Neural cell (in vitro differentiated cells): ENCODE results near the gene FAAH. TPM values are rescaled to one million over a fixed set of nuclear protein-coding genes. Genes with fewer than 3 reads are reported as not detected.

Experiments used
- H2AFZ ChIP-seq: fragments of 200-600, 300-800 bp; sonication (generic), shearing (Covaris generic); 2 replicates; pipeline ENCODE4 v1.6.0; 2014; ENCODE audit warnings: low read depth, mild to moderate bottlenecking, antibody characterized with exemption, low read length, moderate library complexity
- H3F3A ChIP-seq: fragments of 200-600 bp; shearing (Covaris generic); 2 replicates; pipeline ENCODE4 v1.6.1; 2016; ENCODE audit warnings: mild to moderate bottlenecking, moderate library complexity, mixed read lengths, antibody characterized with exemption, low read length; ENCODE audit not compliant: insufficient read depth, poor library complexity, severe bottlenecking
- H3K27ac ChIP-seq: fragments of 200-600, 300-800 bp; sonication (generic), shearing (Covaris generic); 2 replicates; pipeline ENCODE4 v1.5.1; 2014; ENCODE audit warnings: mild to moderate bottlenecking, low read length, moderate library complexity
- H3K27me3 ChIP-seq: fragments of 300-800, 200-600 bp; sonication (generic), shearing (Covaris generic); 2 replicates; pipeline ENCODE4 v1.6.0; 2014; ENCODE audit warnings: mild to moderate bottlenecking, low read depth, low read length, moderate library complexity; ENCODE audit not compliant: insufficient read depth
- H3K36me3 ChIP-seq: fragments of 300-800, 200-600 bp; sonication (generic), shearing (Covaris generic); 2 replicates; pipeline ENCODE4 v1.5.1; 2014; ENCODE audit warnings: mild to moderate bottlenecking, antibody characterized with exemption, low read length, moderate library complexity; ENCODE audit not compliant: insufficient read depth
- H3K4me2 ChIP-seq: fragments of 300-800, 200-600 bp; sonication (generic), shearing (Covaris generic); 2 replicates; pipeline ENCODE4 v1.6.0; 2014; ENCODE audit warnings: mild to moderate bottlenecking, low read length
- H3K4me3 ChIP-seq: fragments of 300-800, 200-600 bp; sonication (generic), shearing (Covaris generic); 2 replicates; pipeline ENCODE4 v1.5.1; 2014; ENCODE audit warnings: mild to moderate bottlenecking, low read length, moderate library complexity
- H3K79me2 ChIP-seq: fragments of 200-600 bp; shearing (Covaris generic); replicated peaks from 2 replicates; pipeline ENCODE4 v1.6.0; 2014; ENCODE audit warnings: mild to moderate bottlenecking, low read length, moderate library complexity; ENCODE audit not compliant: insufficient read depth
- H3K9ac ChIP-seq: fragments of 300-800, 200-600 bp; sonication (generic), shearing (Covaris generic); 2 replicates; pipeline ENCODE4 v1.6.1; 2016; ENCODE audit warnings: mild to moderate bottlenecking, low read length, mixed read lengths
- H3K9me2 ChIP-seq: fragments of 200-600 bp; shearing (Covaris generic); 2 replicates; pipeline ENCODE4 v1.6.1; 2016; ENCODE audit warnings: mild to moderate bottlenecking, low read length, mixed read lengths; ENCODE audit not compliant: insufficient read depth
- H3K9me3 ChIP-seq: fragments of 200-600, 300-800 bp; sonication (generic), shearing (Covaris generic); 2 replicates; pipeline ENCODE4 v1.6.1; 2016; ENCODE audit warnings: mild to moderate bottlenecking, mixed run types, low read length, moderate library complexity, mixed read lengths
- H4K20me1 ChIP-seq: fragments of 200-600 bp; shearing (Covaris generic); 2 replicates; pipeline ENCODE4 v1.6.1; 2016; ENCODE audit warnings: mild to moderate bottlenecking, mixed run types; ENCODE audit not compliant: insufficient read depth
- CTCF ChIP-seq: fragments of 450-650 bp; IDR thresholded peaks from 2 replicates; pipeline ENCODE4 v1.5.1; 2014; ENCODE audit warnings: antibody characterized with exemption, mild to moderate bottlenecking, moderate library complexity; ENCODE audit not compliant: poor library complexity, severe bottlenecking
- EP300 ChIP-seq: fragments of 450-650 bp; conservative IDR thresholded peaks from 2 replicates; pipeline ENCODE4 v1.6.1; 2014; ENCODE audit warnings: antibody characterized with exemption, mild to moderate bottlenecking, moderate library complexity; ENCODE audit not compliant: poor library complexity, severe bottlenecking
- EZH2 ChIP-seq: fragments of 200-600, 300-800 bp; shearing (Covaris generic), sonication (generic); IDR thresholded peaks from 2 replicates; pipeline ENCODE4 v1.6.1; 2014; ENCODE audit warnings: antibody characterized with exemption, low read length, borderline replicate concordance, mild to moderate bottlenecking; ENCODE audit not compliant: insufficient read depth, poor library complexity, severe bottlenecking
- MXI1 ChIP-seq: fragments of 450-650 bp; conservative IDR thresholded peaks from 2 replicates; pipeline ENCODE4 v1.6.1; 2014; ENCODE audit warnings: antibody characterized with exemption, mild to moderate bottlenecking; ENCODE audit not compliant: poor library complexity, severe bottlenecking
- POLR2AphosphoS5 ChIP-seq: IDR thresholded peaks from 2 replicates; pipeline ENCODE4 v1.6.1; 2012
- RAD21 ChIP-seq: fragments of 450-650 bp; conservative IDR thresholded peaks from 2 replicates; pipeline ENCODE4 v1.6.1; 2014; ENCODE audit warnings: antibody characterized with exemption, mild to moderate bottlenecking, moderate library complexity
- REST ChIP-seq: IDR thresholded peaks from 2 replicates; pipeline ENCODE4 v1.6.1; 2012; ENCODE audit warnings: borderline replicate concordance
- SMC3 ChIP-seq: fragments of 450-650 bp; conservative IDR thresholded peaks from 2 replicates; pipeline ENCODE4 v1.6.1; 2014; ENCODE audit warnings: antibody characterized with exemption, mild to moderate bottlenecking, moderate library complexity; ENCODE audit not compliant: poor library complexity
- polyA plus RNA-seq: library from polyadenylated mRNA; depleted of rRNA; stranded (reverse); fragments of >200 nt; gene quantifications from 2 replicates; pipeline ENCODE4 v1.2.3, GENCODE V29; 2014

Gene FAAH
- polyA plus RNA-seq, 1 donor from 2014 or later = 106 TPM

GRCh38 chr1:46370214-46370633 is 23.9 kb upstream of the FAAH start:
- H3K27me3 ChIP-seq = no peaks in the 10 kb centered on the region
- H3K9me2 ChIP-seq = no peaks in the 10 kb centered on the region
- no peaks in the 10 kb centered on the region for H3K79me2 ChIP-seq
- H3K27ac ChIP-seq = no peak overlapping the region
- H3K9me3 ChIP-seq = no peaks in the 10 kb centered on the region
- H4K20me1 ChIP-seq = no peaks in the 10 kb centered on the region
- no peaks in the 10 kb centered on the region for H3F3A ChIP-seq
- TF ChIP-seq MXI1 (no peak), SMC3 (no peak), RAD21 (no peak), POLR2AphosphoS5 (no peak), EZH2 (no peak), CTCF (no peak), REST (no peak), EP300 (no peak)
- no peak overlapping the region for H3K4me2 ChIP-seq
- no peak overlapping the region for H2AFZ ChIP-seq
- no peaks in the 10 kb centered on the region for H3K36me3 ChIP-seq
- H3K4me3 ChIP-seq = no peak overlapping the region
- no peak overlapping the region for H3K9ac ChIP-seq

- no peak for TF ChIP-seq CTCF
- no peak for TF ChIP-seq RAD21
- TF ChIP-seq SMC3 = no peak
- Histone ChIP-seq H3F3A (no peaks in the 10 kb centered on the region), H3K9me2 (no peaks in the 10 kb centered on the region), H3K9ac (no peak overlapping the region), H3K4me3 (no peak overlapping the region), H3K27me3 (no peaks in the 10 kb centered on the region), H3K27ac (no peak overlapping the region), H4K20me1 (no peaks in the 10 kb centered on the region), H2AFZ (no peak overlapping the region), H3K4me2 (no peak overlapping the region), H3K79me2 (no peaks in the 10 kb centered on the region), H3K9me3 (no peaks in the 10 kb centered on the region), H3K36me3 (no peaks in the 10 kb centered on the region)
Measured at GRCh38 chr1:46372431-46372830, 21.7 kb upstream of the FAAH start.
